ENCODE data around the gene GID8. TPM values are rescaled to one million over a fixed set of nuclear protein-coding genes. Genes with fewer than 3 reads are reported as not detected.

GID8 gene
- total and polyA plus RNA-seq, 9 of the 15 experiments (the other 6 are each of a cell fraction or from before 2014, with no cell fraction given) = 7.5 to 31.6 (median 22.2) TPM

- ChIA-PET POLR2A (interaction anchor here (0.6 to 3.1 kb wide), 6 partner anchors 9 to 163 kb away, joined by 4 to 19 read pairs (median 4); partner anchors contain the start of gene GID8), CTCF (ENCODE audit: low intra/inter-chr PET ratio) (no interaction called here)
- no peak for TF ChIP-seq ZBTB8A (IDR thresholded peaks at IDR 0.05; ENCODE audit: partially characterized antibody)
- no peak for TF ChIP-seq TOE1 (IDR thresholded peaks at IDR 0.05; ENCODE audit: borderline replicate concordance)
- no peak for TF ChIP-seq TOE1 (CRISPR knock-in tag; IDR thresholded peaks at IDR 0.05; ENCODE audit: borderline replicate concordance, low read depth)
- TF ChIP-seq CREB3L1 (IDR thresholded peaks at IDR 0.05; ENCODE audit: borderline replicate concordance, low read depth) = no peak
- no peak for TF ChIP-seq ZNF282 (CRISPR knock-in tag; IDR thresholded peaks at IDR 0.05)
- TF ChIP-seq POLR2G (IDR thresholded peaks at IDR 0.05; ENCODE audit: low read depth, low read length) = 0 out of 2 replicates have a peak, but pooled peaks have one; percentile 11
- Histone ChIP-seq H3K79me2 (ENCODE audit: control insufficient read depth, insufficient read depth, low read length) (no peaks in the 10 kb centered on the region), H4K20me1 (replicated peaks; ENCODE audit: control insufficient read depth, insufficient read depth, low read length) (0 out of 2 replicates have a peak, but pooled peaks cover 3% of the 10 kb centered on the region), H3K9ac (ENCODE audit: insufficient read depth in 1 of 2, low read depth in 2 of 2, low read length in 2 of 2) (peak overlapping the region in 1 of 2 experiments; percentile 70; a peak in 2 of 4 replicates), H3K9me3 (replicated peaks; ENCODE audit: control insufficient read depth, insufficient read depth, low read depth, low read length) (peaks cover 7% of the 10 kb centered on the region), H3K4me3 (no peak overlapping the region), H3K27ac (ENCODE audit: extremely low read depth, low read depth, low read length) (no peak overlapping the region), H2AFZ (ENCODE audit: low read depth, low read length) (peak overlapping the region; percentile 64; the same call in 1 of the 2 replicates), H3K4me1 (replicated peaks in 1 of 2; ENCODE audit: control insufficient read depth in 2 of 2, insufficient read depth in 2 of 2, low read length in 2 of 2) (peaks cover 3 to 35% of the 10 kb centered on the region in 2 experiments; a peak in 3 of 5 replicates), H3K27me3 (ENCODE audit: control insufficient read depth in 2 of 2, insufficient read depth in 2 of 2, low read length in 2 of 2) (peaks cover 11 to 31% of the 10 kb centered on the region in 2 experiments; a peak in 4 of 5 replicates), H3K4me2 (ENCODE audit: insufficient read depth, low read length) (0 out of 2 replicates have a peak overlapping the region, but pooled peaks have one; percentile 9), H3K36me3 (ENCODE audit: control insufficient read depth, insufficient read depth, low read length) (peaks cover 7% of the 10 kb centered on the region; the same call in 2 of the 3 replicates), H3K9me1 (ENCODE audit: control insufficient read depth, insufficient read depth, low read length) (no peaks in the 10 kb centered on the region)
- ATAC-seq = no peak
- intact Hi-C loops (cut with micrococcal nuclease) (no loop called here), in situ Hi-C loops (cut with MboI) (no loop called here)
- DNase-seq (ENCODE audit: extremely low read depth in 1 of 4, low spot score in 3 of 4) = no peak
- BruUV-seq (replicated peaks) = no TSS peak
- 55% methylated on average over 13 of the region's 19 CpGs for WGBS (ENCODE audit: insufficient coverage, low coverage, missing lambda C conversion rate)
- no peak for FAIRE-seq
Measured at GRCh38 chr20:62952968-62953838, 15.3 kb downstream of the GID8 start.
